Trophoblast cell (in vitro differentiated cells and primary cell): ENCODE results near the gene RASL11B.

Experiments
- DNase-seq, 2 donors: peaks; one replicate each; pipeline ENCODE4 v3.0.0-alpha.2; 2016
- H2AFZ ChIP-seq: 2 replicates; pipeline ENCODE4 v1.6.1; 2013; ENCODE audit warnings: low read length, moderate library complexity, mild to moderate bottlenecking; ENCODE audit not compliant: insufficient read depth, poor library complexity
- H2AK5ac ChIP-seq: 2 replicates; pipeline ENCODE4 v1.6.1; 2013; ENCODE audit warnings: mild to moderate bottlenecking, low read length
- H2BK120ac ChIP-seq: 2 replicates; pipeline ENCODE4 v1.6.1; 2013; ENCODE audit warnings: low read length, mild to moderate bottlenecking, moderate library complexity; ENCODE audit not compliant: insufficient read depth, poor library complexity
- H2BK12ac ChIP-seq: 2 replicates; pipeline ENCODE4 v1.6.1; 2013; ENCODE audit warnings: mild to moderate bottlenecking, low read length, moderate library complexity
- H2BK5ac ChIP-seq: 2 replicates; pipeline ENCODE4 v1.6.1; 2013; ENCODE audit warnings: low read length, low read depth, moderate library complexity, mild to moderate bottlenecking; ENCODE audit not compliant: poor library complexity
- H3K14ac ChIP-seq: 2 replicates; pipeline ENCODE4 v1.6.1; 2013; ENCODE audit warnings: mild to moderate bottlenecking, low read length
- H3K18ac ChIP-seq: 2 replicates; pipeline ENCODE4 v1.6.1; 2013; ENCODE audit warnings: mild to moderate bottlenecking, low read length
- H3K23ac ChIP-seq: 2 replicates; pipeline ENCODE4 v1.6.1; 2013; ENCODE audit warnings: low read length
- H3K27ac ChIP-seq: 2 replicates; pipeline ENCODE4 v1.5.1; 2013; ENCODE audit warnings: low read depth, mild to moderate bottlenecking, inconsistent platforms, low read length, moderate library complexity
- H3K27me3 ChIP-seq: 2 replicates; pipeline ENCODE4 v1.6.1; 2013; ENCODE audit warnings: inconsistent platforms, mild to moderate bottlenecking, low read length, moderate library complexity; ENCODE audit not compliant: insufficient read depth
- H3K36me3 ChIP-seq, 2 experiments: 1 replicate in 1 of 2; 2 replicates in 1 of 2; pipeline ENCODE4 v1.6.1; 2013; ENCODE audit warnings: low read length in 2 of 2, mild to moderate bottlenecking in 2 of 2, moderate library complexity in 1 of 2; ENCODE audit not compliant: insufficient read depth in 2 of 2, control insufficient read depth in 1 of 2
- H3K4ac ChIP-seq: 2 replicates; pipeline ENCODE4 v1.6.1; 2013; ENCODE audit warnings: low read depth, mild to moderate bottlenecking, low read length, moderate library complexity
- H3K4me1 ChIP-seq, 2 experiments: 1 replicate in 1 of 2; 2 replicates in 1 of 2; pipeline ENCODE4 v1.6.1; 2013; ENCODE audit warnings: low read length in 2 of 2, mild to moderate bottlenecking in 2 of 2, moderate library complexity in 1 of 2; ENCODE audit not compliant: insufficient read depth in 2 of 2, control insufficient read depth in 1 of 2
- H3K4me2 ChIP-seq: 2 replicates; pipeline ENCODE4 v1.6.1; 2013; ENCODE audit warnings: inconsistent platforms, mild to moderate bottlenecking, low read length, moderate library complexity
- H3K4me3 ChIP-seq: 2 replicates; pipeline ENCODE4 v1.5.1; 2013; ENCODE audit warnings: mild to moderate bottlenecking, low read depth, low read length, inconsistent platforms
- H3K79me1 ChIP-seq: one replicate; pipeline ENCODE4 v1.6.1; 2013; ENCODE audit warnings: low read length
- H3K79me2 ChIP-seq: 2 replicates; pipeline ENCODE4 v1.6.1; 2013; ENCODE audit warnings: low read length, mild to moderate bottlenecking; ENCODE audit not compliant: control insufficient read depth, insufficient read depth, poor library complexity
- H3K9ac ChIP-seq: 2 replicates; pipeline ENCODE4 v1.6.1; 2013; ENCODE audit warnings: mild to moderate bottlenecking, low read length
- H3K9me3 ChIP-seq: 2 replicates; pipeline ENCODE4 v1.6.1; 2013; ENCODE audit warnings: low read depth, mild to moderate bottlenecking, control low read depth, inconsistent platforms, low read length; ENCODE audit not compliant: insufficient read depth
- H4K12ac ChIP-seq: 2 replicates; pipeline ENCODE4 v1.6.1; 2013; ENCODE audit warnings: low read depth, mild to moderate bottlenecking, low read length, moderate library complexity
- H4K8ac ChIP-seq: 2 replicates; pipeline ENCODE4 v1.6.1; 2013; ENCODE audit warnings: low read depth, mild to moderate bottlenecking, low read length, moderate library complexity
- H4K91ac ChIP-seq: one replicate; pipeline ENCODE4 v1.6.1; 2013; ENCODE audit warnings: low read depth, mild to moderate bottlenecking, low read length, moderate library complexity
- WGBS: extraction: QIAGEN DNeasy Blood & Tissue Kit; methylation state at CpG from one replicate; pipeline ENCODE4 v1.1.7; 2013; ENCODE audit warnings: missing lambda C conversion rate; ENCODE audit not compliant: insufficient read length, insufficient coverage; ENCODE audit errors: extremely low coverage; 5-methylcytosine and 5-hydroxymethylcytosine counted together

RASL11B gene

DNA sequence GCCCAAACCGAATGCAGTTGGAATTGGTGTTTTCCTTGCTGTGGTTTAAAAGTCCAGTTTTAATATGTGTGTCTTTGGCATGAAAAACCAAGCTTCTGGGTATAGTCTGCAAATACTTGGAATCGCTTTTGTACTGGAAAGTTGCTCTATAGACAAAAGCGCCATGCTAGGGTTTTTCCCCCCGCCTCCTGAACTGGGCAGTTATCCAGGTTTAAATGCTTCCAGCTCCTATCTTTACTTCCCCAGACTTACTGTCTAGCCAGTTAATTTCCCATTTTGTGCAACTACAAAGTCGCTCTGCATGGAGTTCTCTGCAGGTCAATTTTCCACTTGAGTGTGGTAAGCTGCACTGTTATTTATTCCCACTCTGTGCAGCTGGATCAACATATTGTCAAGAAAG, 2.7 kb downstream of the RASL11B start:
- Histone ChIP-seq H2BK120ac (no peak overlapping the region), H2AFZ (no peak overlapping the region), H3K23ac (no peak overlapping the region), H3K4me1 (peaks cover 23 to 31% of the 10 kb centered on the region in 2 experiments), H3K79me2 (peaks cover 10% of the 10 kb centered on the region), H3K36me3 (peaks cover 11 to 22% of the 10 kb centered on the region in 2 experiments), H3K4ac (no peak overlapping the region), H2BK5ac (no peak overlapping the region), H4K8ac (no peak overlapping the region), H3K4me2 (peak overlapping the region; percentile 53), H2AK5ac (no peak overlapping the region), H3K9ac (no peak overlapping the region), H3K27me3 (no peaks in the 10 kb centered on the region), H3K27ac (no peak overlapping the region), H2BK12ac (no peak overlapping the region), H4K12ac (no peak overlapping the region), H3K14ac (no peak overlapping the region), H3K18ac (no peak overlapping the region), H3K4me3 (no peak overlapping the region), H3K79me1 (peaks cover 27% of the 10 kb centered on the region), H4K91ac (no peak overlapping the region), H3K9me3 (no peaks in the 10 kb centered on the region)
- no peak for DNase-seq
- WGBS, result no CpG with 5 or more reads among the region's 5 CpGs

DNA sequence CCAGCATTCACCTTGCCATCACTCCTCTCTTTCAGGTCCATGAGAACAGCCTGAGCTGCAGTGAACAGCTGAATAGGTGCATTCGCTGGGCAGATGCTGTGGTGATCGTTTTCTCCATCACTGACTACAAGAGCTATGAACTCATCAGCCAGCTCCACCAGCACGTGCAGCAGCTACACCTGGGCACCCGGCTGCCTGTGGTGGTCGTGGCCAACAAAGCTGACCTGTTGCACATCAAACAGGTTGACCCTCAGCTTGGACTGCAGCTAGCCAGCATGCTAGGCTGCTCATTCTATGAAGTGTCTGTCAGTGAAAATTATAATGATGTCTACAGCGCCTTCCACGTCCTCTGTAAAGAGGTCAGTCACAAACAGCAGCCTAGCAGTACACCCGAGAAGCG, 3.2 kb downstream of the RASL11B start:
- Histone ChIP-seq H2BK120ac (no peak overlapping the region), H3K79me2 (peaks cover 10% of the 10 kb centered on the region), H3K9ac (no peak overlapping the region), H3K36me3 (peaks cover 11 to 22% of the 10 kb centered on the region in 2 experiments), H3K27ac (no peak overlapping the region), H3K9me3 (no peaks in the 10 kb centered on the region), H2AFZ (no peak overlapping the region), H3K27me3 (no peaks in the 10 kb centered on the region), H3K23ac (no peak overlapping the region), H3K18ac (peak overlapping the region; percentile 16), H4K12ac (no peak overlapping the region), H3K4me1 (peaks cover 25 to 34% of the 10 kb centered on the region in 2 experiments), H4K8ac (no peak overlapping the region), H3K4me3 (no peak overlapping the region), H2AK5ac (no peak overlapping the region), H2BK12ac (no peak overlapping the region), H3K4ac (no peak overlapping the region), H4K91ac (no peak overlapping the region), H3K79me1 (peaks cover 30% of the 10 kb centered on the region), H2BK5ac (no peak overlapping the region), H3K4me2 (peak overlapping the region; percentile 53), H3K14ac (no peak overlapping the region)
- WGBS, result no CpG with 5 or more reads among the region's 9 CpGs
- no peak for DNase-seq

DNA sequence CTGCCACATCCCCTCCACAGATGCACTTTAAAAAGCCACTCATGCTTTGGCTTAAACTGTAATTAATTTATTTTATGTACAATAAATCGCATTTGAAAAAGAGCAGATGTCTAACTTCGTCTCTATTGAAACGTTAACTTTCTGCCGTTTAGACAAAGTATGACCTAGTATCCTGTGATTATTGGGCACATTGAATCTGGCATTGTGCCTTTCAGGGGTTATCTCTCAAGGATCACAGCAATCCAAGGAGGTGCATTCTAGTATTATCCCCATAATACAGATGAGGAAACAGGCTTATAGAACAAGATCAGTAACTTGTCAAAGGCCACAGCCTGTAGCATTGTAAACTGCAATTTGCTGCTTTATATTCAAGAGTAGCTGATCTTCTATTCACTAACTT, 4.6 kb downstream of the RASL11B start:
- H3K14ac ChIP-seq, result no peak overlapping the region
- H3K79me1 ChIP-seq, result peaks cover 27% of the 10 kb centered on the region
- H2AK5ac ChIP-seq, result no peak overlapping the region
- no peaks in the 10 kb centered on the region for H3K9me3 ChIP-seq
- no peak overlapping the region for H2BK120ac ChIP-seq
- H3K79me2 ChIP-seq, result peaks cover 9% of the 10 kb centered on the region
- H3K4ac ChIP-seq, result no peak overlapping the region
- no peak overlapping the region for H3K9ac ChIP-seq
- no peak overlapping the region for H2BK12ac ChIP-seq
- H3K4me3 ChIP-seq, result no peak overlapping the region
- H2AFZ ChIP-seq, result no peak overlapping the region
- H3K27ac ChIP-seq, result no peak overlapping the region
- H4K12ac ChIP-seq, result no peak overlapping the region
- no peak overlapping the region for H2BK5ac ChIP-seq
- no peak overlapping the region for H4K8ac ChIP-seq
- H3K27me3 ChIP-seq, result no peaks in the 10 kb centered on the region
- no peak overlapping the region for H3K18ac ChIP-seq
- H3K4me1 ChIP-seq, result peaks cover 22 to 31% of the 10 kb centered on the region in 2 experiments
- no peak for DNase-seq
- H3K4me2 ChIP-seq, result no peak overlapping the region
- WGBS, result no CpG with 5 or more reads among the region's 4 CpGs
- H4K91ac ChIP-seq, result no peak overlapping the region
- no peak overlapping the region for H3K23ac ChIP-seq
- H3K36me3 ChIP-seq, result peaks cover 11 to 22% of the 10 kb centered on the region in 2 experiments

DNA sequence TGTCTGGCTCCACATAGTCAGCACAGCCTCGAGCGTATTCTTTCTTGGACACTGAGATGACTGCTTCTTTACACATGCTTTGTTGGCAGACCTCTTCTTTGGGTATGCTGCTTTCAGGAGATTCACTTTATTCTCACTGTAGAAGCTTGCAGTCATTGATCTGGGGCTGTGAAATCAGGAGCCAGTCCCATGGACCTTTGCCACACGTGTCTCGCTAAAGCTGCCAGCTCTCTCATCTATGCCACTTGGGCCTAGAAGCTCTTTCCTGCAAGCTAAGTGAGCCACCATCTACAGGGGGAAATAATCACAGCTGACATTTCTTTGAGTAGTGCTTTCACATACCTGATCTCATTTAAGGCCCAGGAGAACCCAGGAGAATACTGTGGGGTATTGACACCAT, 5.0 kb downstream of the RASL11B start:
- no CpG with 5 or more reads among the region's 4 CpGs for WGBS
- Histone ChIP-seq H4K91ac (no peak overlapping the region), H3K79me1 (peaks cover 26% of the 10 kb centered on the region), H3K27me3 (no peaks in the 10 kb centered on the region), H3K36me3 (peaks cover 11 to 22% of the 10 kb centered on the region in 2 experiments), H3K9me3 (no peaks in the 10 kb centered on the region), H3K14ac (no peak overlapping the region), H2BK12ac (no peak overlapping the region), H3K4me3 (no peak overlapping the region), H3K23ac (no peak overlapping the region), H3K79me2 (peaks cover 7% of the 10 kb centered on the region), H2AK5ac (no peak overlapping the region), H3K9ac (no peak overlapping the region), H3K18ac (no peak overlapping the region), H3K4me1 (peaks cover 21 to 30% of the 10 kb centered on the region in 2 experiments), H4K12ac (no peak overlapping the region), H3K4me2 (no peak overlapping the region), H3K27ac (no peak overlapping the region), H2AFZ (no peak overlapping the region), H3K4ac (no peak overlapping the region), H4K8ac (no peak overlapping the region), H2BK120ac (no peak overlapping the region), H2BK5ac (no peak overlapping the region)
- peak in 1 of 2 donors; percentile 13 for DNase-seq
